GM18502 (cell line): ENCODE results near the gene SLC49A4.

Source experiments
- ATAC-seq: cut with Tn5 transposase; IDR thresholded peaks from one replicate; pipeline ENCODE4 v1.9.1; 2021; ENCODE audit warnings: mild to moderate bottlenecking; ENCODE audit not compliant: unreplicated experiment, poor library complexity

Gene SLC49A4

DNA sequence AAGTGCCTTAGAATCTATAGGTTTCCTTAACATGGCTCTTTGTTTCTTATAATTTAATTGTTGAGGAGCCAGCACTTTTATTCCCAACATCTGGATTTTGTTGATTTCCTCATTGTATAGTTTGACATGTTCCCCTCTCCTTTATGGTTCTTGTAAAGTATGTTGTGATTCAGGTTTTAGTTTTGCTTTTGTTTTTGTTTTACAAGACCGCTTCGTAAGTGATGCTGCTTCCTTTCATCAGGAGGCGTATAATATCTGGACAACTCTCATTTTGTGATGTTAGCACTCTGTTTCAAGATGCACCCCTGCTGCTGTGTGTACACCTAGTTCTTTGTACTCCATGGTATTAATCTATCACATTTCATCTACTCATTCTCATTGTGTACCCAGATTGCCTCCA is 48.7 kb downstream of the SLC49A4 start:
- ATAC-seq, result no peak

DNA sequence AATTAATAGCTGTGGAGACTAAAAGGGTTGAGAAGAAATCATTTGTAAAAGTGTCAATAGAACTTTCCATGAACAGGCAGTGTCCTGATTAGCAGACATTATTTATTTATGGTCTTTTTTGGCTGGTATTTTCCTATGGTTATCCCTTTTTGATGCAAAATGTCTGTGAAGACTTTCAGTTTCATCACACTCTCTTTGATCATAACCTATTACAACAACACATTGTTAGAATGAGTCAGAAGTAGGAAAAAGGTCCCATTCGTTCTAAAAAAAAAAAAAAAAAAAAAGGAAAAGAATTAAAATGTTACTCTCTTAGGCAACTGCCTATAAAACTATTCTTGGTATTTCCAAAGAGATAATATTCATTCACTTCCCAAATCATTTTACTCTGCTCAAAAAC is 62.1 kb downstream of the SLC49A4 start:
- ATAC-seq, result no peak

DNA sequence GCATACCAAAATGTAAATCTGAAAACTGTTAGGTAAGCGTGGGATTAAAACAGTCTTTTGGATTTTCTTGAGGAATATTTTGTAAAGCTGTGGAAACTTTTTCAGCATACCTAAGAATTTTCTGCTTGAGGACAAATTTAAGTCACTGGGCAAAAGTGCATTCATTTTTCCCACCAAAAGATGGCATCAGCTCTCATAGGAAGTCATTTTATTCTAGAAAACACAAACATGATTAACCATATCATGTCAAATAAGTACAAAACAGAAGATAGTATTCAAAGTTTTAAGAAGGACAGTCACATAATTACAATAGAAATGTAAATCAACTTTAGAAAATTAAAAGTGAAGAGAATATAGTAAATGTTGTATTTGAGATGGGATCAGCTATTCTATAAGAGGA is 63.5 kb downstream of the SLC49A4 start:
- no peak for ATAC-seq

DNA sequence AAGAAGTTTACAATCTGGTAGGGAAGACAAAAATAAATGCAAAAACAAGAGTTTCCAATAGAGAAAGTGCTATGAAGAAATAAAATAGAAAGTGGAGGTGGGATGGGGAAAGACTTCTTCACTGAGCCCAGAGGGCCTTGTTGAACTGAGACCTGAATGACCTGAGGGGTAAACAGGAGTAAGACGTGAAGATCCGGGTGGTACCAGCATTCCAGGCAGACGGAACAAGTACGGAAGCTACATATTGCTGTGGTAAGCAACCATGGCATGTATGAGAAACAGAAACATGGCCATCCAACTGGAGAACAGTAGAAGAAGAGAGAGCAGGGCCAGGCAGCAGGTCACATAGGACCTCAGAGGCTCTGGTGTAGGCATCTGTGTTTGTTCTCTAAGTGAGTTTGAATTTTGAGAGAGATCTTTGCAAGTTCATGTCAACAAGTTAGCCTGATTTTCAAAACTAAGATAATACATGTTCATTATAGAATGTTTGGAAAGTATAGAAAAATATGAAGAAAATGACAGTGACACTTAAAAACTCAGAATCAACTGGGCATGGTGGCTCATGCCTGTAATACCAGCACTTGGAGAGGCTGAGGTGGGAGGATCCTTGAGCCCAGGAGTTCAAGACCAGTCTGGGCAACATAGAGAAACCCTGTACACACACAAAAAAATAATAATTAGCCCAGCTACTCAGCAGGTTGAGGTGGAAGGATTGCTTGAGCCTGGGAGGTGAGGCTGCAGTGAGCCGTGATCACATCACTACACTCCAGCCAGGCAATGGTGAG is 64.3 kb downstream of the SLC49A4 start:
- no peak for ATAC-seq

DNA sequence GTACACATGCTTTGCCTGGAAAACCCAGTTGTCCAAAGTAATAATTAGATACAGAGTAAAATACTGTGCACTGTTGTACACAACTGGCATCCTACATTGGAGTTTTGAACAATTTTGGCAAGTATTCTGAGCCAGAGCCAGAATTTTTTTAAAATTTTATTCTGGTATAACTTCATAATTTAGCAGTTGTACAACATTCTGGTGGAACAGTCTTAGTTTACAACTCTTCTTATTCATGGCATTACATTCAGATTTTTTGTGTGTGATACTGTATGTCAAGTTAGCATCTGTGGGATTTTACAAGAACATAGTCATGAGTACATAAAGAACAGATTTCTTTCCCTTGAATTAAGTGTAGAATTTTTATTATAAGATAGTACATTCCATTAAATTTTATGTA is 67.5 kb downstream of the SLC49A4 start:
- no peak for ATAC-seq

DNA sequence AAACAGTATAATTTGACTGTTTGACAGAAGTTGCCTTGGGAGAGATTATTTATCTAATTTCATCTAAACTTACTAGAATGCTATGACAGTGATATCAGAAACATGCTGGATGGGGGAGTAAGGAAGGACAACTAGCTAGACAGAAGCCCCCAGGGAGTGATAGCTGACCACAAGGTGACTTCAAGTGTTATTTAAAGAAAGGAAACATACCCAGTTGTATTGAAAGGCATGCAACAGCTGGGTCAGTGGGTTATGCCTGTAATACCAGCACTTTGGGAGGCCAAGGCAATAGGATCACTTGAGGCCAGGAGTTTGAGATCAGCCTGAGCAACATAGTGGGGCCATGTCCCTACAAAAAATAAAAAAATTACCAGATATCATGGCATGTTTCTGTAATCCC is 69.6 kb downstream of the SLC49A4 start:
- no peak for ATAC-seq

DNA sequence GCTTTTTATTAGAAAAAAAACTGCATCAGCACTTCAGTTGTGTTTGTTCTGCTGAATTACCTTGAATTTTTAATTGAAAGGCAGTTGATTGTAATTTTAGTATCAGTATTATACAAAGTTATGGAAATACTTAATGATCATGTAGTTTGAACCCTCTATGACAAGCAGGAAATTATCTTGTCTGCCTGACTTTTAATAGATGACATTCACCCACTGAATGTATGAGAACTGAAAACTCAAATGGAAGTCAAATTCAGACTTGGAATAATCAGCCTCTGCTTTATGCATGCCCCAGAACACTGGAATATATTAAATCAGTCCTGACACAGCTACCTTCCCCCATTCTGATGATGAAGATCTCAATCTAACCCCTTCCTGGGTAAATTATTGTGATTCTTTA is 73.5 kb downstream of the SLC49A4 start:
- no peak for ATAC-seq

DNA sequence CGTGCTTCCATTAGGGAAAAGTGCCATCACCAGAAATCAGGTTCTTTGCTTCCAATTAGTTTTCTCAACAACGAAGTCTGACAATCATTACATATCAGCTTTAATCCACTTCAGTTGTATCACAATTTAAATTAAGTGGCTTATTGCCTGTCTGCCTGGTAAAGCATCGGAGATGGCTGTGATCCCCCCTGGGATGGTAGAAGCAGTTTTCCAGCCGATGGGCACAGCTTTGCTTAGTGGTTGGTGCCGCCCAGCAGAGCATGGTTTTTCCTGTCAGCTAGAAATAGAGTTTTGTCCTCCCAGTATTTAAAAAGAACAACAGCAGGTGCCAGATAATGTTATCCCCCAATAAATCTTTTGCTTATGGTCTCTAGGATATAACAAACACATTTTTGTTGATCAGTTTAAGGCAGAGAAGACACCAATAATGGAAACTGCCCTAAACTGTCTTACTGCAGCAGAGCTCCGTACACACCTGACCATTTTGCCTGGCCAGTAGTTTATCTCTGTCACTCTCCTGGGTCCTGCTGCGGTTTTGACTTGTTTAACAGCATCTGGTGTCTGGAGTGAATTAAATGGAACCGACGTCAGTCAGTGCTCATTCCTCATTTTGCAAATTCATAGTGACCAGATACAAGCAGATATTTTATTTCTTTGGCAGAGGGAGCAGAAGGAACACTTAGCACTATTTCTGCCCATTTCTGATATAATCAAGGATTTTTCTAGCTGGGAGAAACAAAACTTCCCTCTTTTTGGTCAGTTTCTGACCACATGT is 79.1 kb downstream of the SLC49A4 start:
- no peak for ATAC-seq

DNA sequence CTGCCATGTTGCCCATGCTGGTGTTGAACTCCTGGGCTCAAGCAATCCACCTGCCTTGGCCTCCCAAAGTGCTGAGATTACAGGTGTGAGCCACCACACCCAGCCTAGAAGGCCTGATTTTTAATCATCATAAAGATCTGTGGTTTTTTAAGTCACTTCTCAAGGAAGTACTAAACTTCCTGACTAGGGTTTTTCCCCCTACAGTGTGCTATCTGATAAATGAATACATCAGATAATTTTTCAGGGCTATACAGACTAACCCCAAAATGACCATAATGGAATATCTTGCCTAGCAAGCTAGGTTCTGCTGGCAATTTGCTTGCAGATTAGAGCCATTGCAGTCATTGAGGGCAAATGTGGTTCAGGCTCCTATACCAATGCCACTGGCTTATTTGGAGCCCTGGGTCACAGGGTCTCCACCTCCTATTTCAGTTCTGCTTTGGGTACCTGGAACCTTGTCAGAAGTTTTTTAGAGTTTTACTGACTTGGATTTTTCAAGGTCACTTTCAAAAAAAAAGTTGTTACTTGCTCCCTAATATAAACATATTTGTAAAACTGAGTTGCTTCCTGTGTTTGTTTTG is 80.8 kb downstream of the SLC49A4 start:
- ATAC-seq, result no peak

DNA sequence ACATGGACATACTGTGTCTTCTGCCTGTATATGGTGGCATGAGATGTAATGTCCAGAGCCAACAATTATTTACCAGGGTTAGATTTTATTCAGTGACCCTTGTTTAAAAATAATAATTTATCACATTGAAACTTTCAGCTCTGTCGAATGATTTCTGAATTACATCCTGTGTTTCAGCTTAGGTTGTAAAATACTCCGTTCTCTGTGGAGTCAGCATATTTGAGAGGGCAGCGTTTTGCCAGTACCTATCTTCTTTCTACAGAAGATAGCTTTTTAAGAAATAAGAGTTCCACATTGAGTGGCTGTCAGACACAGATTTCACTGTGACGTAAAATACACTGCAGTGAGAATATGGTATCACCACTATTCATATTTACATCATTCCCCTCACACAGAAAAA is 85.3 kb downstream of the SLC49A4 start:
- ATAC-seq, result no peak

DNA sequence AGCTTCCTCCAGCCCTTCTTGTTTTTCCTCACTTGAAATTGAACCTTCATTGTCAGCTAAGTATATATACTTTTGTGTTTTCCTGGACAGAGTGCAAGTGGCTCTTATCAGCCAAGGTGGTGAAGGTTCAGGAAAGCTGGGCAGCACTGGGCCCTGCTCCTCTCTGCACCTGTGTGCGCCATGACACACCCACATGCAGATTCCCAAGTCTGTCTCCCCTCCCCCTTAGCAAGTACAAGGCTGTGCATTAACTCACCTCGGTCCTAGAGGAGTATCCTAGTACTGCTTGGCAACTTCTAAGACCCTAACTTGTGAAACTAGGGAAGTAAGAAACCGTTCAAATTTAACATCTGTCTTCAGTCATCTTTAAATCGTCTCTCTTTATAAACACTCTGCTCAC is 85.8 kb downstream of the SLC49A4 start:
- no peak for ATAC-seq

DNA sequence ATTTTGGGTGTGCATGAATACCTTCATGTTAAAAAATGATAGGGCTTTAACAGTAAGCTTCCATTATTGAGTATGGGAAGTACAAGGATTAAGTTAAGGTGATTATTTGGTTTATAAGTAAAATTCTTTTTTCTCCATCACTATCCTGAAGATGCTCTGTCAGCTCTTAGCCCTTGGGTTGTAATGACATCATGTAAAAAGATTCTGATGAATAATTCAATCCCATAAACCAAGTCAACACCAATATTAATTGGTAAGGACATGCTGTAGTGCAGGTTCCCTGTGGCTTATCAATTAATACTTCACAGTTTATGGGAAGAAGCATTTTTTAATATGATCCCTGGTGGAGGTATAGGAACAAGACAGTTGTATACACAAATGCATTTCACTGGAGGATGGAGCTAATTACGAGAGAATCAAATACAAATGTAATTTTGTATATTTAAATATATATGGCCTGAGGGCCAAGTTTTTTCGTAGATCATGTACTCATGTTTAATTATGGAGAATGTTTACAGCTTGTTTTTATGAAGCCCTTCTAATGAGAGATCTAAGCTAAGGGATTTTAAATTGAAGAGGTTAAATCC is 87.6 kb downstream of the SLC49A4 start:
- no peak for ATAC-seq

DNA sequence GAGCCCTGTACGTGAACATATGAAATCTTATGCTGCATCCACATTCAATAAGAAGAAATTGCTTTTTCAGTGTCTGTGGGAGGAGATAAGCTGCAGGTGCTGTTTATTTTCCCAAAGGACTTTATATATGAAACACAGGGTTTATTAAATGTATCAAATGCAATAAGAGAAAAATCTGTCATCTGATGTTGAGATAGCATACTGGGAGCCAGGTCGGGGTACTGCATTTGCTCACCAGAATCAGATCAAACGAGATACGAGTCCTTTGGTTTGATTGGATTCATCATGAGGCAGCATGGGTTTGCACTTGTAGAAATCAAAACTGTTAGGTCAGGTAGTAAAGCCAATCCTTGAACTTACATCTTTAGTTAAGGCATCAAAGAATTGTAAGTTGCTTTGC is 91.4 kb downstream of the SLC49A4 start:
- no peak for ATAC-seq

DNA sequence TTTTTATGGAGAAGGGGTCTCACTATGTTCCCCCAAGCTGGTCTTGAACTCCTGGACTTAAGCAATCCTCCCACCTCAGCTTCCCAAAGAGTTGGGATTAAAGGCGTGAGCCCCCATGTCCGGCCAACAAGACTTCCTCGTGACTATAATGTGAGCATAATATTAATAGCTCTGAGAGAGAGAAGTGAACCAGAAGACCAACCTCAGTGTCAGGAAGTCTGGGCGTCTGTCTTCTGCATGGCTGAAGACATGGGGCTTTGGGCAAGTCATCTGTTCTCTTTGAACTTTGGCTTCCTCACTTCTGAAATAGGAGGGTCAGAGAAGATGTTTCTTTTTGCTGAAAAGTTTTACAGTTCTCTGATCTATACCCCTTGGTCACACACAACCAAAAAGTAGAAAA is 92.1 kb downstream of the SLC49A4 start:
- ATAC-seq, result no peak

DNA sequence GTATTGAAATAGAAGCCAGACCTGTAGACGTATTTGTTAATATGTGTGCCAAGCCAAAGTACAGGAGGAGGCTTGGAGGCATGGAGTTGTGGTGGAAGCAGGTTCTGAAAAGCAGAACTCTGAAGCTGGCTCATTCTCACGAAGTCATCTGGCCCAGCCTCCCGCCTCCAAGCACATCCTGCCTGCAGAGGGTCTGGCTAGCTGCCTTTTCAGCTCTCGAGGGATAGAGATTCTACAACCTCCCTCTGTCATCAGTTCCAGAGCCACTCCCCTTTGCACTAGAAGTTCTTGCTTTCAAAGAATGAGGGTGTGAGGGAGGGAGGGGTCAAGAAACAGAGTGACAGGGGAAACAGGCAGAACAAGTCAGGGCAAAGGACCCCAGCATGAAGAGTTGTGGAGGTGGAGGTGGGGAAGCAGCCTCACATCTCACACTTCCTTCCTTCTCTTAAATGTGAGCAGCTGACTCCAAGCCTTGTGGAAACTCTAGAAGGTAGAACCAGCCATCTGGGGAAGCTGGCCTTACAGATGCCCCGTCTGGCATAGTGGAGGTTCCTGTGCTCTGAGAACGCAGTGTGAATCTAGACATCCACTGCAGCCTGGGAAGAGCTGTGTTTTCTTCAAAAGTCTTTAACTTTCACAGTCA is 95.3 kb downstream of the SLC49A4 start:
- ATAC-seq, result peak; percentile 58

DNA sequence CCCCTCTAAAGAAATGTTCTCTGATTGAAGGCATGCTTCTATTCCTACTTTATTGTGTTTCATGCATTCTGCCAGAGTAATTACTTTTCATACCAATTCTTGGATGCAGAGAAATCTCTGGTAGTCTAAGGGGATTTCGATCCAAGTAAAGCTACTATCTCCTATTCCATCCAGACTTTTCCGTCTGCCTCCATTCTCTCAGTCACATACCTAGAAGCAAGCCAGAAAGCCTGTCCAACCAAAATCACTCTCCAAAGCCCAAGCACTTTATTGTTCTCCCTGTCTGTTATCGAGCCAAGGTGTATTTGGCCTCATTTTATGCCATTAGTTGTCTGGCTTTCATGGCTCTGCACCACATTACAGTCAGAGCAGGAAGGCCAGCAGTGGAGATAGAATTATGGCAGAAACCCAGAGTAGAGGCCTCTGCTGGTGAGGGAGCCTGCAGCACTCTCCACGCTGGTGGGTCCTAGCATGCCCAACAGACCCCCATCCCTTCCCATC is 95.9 kb downstream of the SLC49A4 start:
- no peak for ATAC-seq

DNA sequence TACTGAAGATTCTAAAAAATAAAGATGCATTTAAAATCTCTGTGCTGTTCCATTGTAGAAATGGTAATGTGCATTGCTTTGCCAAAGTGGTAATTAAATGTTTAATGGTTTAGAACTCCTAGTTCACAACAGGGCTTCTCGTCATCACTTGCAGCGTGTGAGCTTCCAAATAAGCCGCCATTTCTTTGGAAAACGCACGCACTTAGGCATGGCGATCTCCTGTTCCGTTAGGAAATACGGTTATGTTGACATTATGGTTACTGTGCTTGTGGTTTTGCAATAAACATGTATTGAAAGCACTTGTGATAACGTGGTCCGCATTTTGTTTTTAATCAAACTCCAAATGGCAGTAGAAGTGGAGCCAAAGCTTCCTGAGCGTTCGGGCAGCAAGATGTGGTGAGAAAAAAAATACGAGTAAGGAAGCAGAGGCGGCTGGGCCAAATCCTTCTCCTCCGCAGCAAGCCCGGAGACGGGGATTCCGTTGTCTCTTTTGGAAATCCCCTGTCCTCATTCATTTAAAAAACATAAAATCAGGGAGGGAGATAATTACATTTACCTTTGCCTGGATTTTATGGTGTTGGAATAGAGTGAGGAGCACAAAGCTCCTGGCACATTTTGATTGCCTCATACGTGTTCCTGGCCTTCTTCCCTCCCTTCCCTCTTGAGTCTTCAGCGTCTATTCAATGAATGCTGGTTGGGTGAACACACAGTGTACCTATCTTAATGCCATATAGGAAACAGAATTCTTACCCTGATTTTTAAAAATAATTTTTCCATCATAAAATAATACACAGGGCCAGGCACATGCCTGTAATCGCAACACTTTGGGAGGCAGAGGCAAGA is 97.5 kb downstream of the SLC49A4 start:
- no peak for ATAC-seq

DNA sequence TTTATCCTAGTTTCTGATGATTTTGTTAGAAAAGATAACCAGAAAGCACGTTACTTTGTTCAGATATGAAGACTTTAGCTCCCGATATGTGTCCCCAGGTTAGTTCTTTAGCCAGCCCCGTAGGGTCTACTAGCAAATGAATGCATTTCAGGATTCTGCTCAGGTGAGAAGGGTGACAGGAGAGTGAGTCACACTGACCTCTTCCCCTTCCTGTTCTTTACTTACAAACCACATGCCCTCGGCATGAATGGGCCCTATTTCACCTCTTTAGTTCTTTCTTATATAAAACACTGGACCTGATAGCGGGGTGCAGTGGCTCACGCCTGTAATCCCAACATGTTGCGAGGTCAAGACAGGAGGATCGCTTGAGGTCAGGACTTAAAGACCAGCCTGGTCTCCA is 98.4 kb downstream of the SLC49A4 start:
- peak; percentile 44 for ATAC-seq

DNA sequence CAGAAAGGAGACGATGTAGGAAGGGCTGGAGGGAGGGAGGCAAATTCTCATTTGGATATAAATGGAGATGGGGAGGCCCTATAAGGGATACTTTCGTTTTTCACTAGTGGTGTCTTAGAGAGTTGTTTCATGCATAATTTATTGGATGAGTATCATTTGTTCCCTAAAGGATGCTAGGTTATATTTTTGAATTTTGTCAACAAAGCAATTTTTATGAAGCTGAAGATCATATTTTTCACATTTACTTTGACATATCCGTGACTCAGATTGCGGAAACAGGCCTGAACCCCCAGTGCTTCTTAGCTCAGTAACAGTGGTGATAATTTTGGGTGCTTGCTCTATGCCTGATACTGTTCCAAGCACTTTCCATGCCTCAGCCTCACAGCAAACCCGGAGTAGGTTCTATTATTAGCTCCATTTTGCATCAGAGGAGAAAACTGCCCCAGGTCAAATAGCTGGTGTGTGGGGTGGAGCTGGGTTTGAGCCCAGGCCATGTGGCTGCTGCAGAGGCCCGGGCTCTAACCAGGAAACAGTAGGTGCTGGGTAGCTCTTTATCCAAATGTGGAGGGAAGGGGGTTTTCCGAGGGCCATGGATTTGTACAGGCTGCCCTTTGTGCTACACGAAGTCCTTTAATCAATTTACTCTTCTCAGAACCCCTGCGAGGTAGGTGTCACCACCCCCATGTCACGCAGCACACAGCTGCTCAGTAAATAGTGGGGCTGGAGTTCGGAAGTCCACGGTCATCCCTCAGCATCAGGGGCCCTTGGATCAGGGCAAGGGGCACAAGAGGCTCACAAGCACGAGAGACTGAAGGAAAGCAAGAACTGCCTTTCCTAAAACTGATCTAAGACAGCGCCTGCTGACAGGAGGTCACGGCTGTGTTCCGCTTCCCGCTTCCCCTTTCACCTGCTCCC is 99.1 kb downstream of the SLC49A4 start:
- ATAC-seq, result no peak
